ENCODE results near the gene CRB1.

Gene CRB1

DNA sequence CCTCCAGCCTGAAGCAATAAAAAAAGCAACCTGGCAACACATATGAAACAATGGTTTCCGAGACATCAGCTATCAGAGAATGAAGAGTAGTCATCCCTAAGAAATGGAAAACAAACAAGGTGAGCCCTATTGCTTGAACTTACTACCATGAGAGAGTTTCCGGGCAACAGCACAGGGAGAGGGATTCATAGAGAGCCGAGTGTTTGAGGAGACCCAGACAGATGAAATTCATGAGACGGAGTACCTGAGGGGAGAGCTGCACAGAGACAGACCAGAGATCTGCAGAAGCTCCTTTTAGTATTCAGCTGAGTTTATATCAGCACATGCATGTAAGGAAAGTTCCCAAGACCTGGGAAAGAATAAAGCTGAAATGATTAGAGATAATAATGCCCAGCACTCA is 19.8 kb downstream of the CRB1 start:
- DNase-seq (ENCODE audit: low spot score), result no peak
- TF ChIP-seq CTCF (IDR thresholded peaks at IDR 0.05; ENCODE audit: extremely low read depth, missing control alignments), result no peak

DNA sequence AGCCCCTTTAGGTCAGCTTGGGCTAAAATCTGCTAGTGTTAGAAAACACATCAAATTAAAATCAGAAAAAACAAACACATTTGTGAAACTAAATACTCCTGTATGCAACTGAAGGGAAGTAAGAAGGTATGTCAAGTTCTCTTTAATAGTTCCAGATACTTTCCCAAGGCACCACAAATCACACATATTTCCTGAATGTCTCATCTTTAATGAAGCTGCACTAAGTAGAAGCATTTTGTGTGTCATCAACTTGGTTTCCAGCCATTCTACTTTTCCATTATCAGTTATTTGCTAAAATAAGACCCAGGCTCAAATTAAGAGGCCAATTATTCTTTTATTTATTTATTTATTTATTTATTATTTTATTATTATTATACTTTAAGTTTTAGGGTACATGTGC is 34.7 kb downstream of the CRB1 start:
- no peak for DNase-seq (ENCODE audit: low spot score)
- no peak for TF ChIP-seq CTCF (IDR thresholded peaks at IDR 0.05; ENCODE audit: extremely low read depth, missing control alignments)

- TF ChIP-seq CTCF (IDR thresholded peaks at IDR 0.05; ENCODE audit: extremely low read depth, missing control alignments), result no peak
- no peak for DNase-seq (ENCODE audit: low spot score)
Observed at GRCh38 chr1:197303463-197303862, 35.4 kb downstream of the CRB1 start.

GRCh38 chr1:197304638-197305200 is 36.7 kb downstream of the CRB1 start:
- DNase-seq (ENCODE audit: low spot score), result no peak
- no peak for TF ChIP-seq CTCF (IDR thresholded peaks at IDR 0.05; ENCODE audit: extremely low read depth, missing control alignments)

DNA sequence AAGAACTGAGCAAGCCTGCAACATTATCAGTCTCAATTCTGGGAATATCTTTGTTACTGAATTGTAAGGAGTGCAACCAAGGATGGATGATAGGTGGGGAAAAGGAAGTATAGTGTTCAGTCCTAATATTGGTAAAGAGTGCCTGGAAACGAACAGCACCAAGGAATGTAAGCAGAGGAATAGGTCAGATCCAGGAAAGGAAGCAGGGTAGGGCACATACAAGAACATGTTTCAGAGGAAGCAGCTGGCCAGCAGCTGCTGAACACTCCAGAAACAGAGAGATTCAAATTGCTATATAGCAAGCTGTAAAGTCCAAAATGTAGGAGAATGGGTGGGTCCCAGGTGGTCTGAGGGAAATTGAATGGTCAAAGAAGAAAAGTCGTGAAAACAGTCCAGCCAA is 37.9 kb downstream of the CRB1 start:
- DNase-seq (ENCODE audit: low spot score), result no peak
- TF ChIP-seq CTCF (IDR thresholded peaks at IDR 0.05; ENCODE audit: extremely low read depth, missing control alignments), result no peak

DNA sequence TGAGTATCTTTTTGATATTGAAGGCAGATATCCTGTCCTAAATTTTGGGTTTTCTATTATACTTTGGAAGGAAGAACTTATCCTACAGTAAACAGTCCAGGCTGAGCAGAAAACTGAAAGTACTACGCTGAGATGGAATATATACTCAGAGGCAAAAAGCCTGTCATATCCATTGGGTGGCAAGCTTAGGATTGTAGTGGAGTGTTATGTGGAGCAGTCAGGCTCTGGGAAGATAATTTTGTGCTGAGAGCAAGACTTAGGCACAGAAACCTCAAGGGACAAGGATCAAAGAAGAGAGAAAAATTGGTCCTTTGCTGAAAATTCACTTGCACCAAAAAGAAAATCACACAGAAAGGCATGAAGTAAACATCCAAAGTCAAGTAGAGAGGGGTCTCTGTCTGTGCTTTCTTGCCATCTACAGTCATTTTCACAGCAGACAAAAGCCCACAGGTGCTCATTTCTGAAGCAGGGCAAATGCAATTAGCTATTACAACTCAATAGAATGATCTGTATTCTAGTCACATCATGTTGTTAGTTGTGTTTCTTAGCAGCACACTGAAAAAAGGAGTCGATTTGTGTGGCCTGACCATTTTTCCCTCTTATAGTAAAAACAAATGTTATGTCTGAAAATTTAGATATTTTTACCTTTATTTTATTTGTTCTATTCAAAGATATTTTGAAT is 38.5 kb downstream of the CRB1 start:
- TF ChIP-seq CTCF (IDR thresholded peaks at IDR 0.05; ENCODE audit: extremely low read depth, missing control alignments), result no peak
- DNase-seq (ENCODE audit: low spot score), result no peak

DNA sequence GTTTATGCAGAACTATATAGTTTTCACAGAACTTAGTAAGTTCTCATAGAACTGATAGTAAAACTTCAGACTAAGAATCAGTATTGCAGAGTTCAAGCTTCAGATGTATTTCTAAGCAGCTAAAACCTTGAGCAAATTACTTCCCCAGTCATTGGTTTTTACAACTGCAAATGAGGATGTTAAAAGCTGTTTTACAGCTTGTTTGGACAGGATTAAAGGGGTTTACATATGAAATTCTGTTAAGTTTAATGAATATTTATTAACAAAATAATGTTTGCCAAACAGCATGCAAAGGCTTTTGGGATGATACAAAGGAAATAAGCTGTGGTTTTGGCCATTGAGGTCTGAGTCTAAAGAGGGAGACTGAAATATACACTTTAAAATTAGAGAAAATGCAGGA is 39.1 kb downstream of the CRB1 start:
- no peak for TF ChIP-seq CTCF (IDR thresholded peaks at IDR 0.05; ENCODE audit: extremely low read depth, missing control alignments)

More for the DNA sequence above, 39.1 kb downstream of the CRB1 start:
- no peak for DNase-seq (ENCODE audit: low spot score)
